ENCODE data around the gene MICALL2. TPM values are rescaled to one million over a fixed set of nuclear protein-coding genes. Genes with fewer than 3 reads are reported as not detected.

The MICALL2 gene
- total RNA-seq, 1 donor from 2014 or later = 28.0 TPM

GRCh38 chr7:1395211-1396070 is 63.8 kb downstream of the MICALL2 start:
- Mint-ChIP-seq H3K27me3 (ENCODE audit: unreplicated experiment) (peaks cover 8% of the 10 kb centered on the region), H3K9me3 (ENCODE audit: unreplicated experiment) (peaks cover 7% of the 10 kb centered on the region), H3K27ac (ENCODE audit: unreplicated experiment) (no peak overlapping the region), H3K4me1 (ENCODE audit: low read depth, unreplicated experiment) (peaks cover 2% of the 10 kb centered on the region), H3K36me3 (ENCODE audit: unreplicated experiment) (peaks cover 8% of the 10 kb centered on the region), H3K4me3 (ENCODE audit: unreplicated experiment) (no peak overlapping the region)
- TF ChIP-seq CTCF (IDR thresholded peaks at IDR 0.05; ENCODE audit: partially characterized antibody, unreplicated experiment) = no peak
- DNase-seq = peak; percentile 76

GRCh38 chr7:1394371-1394770 is 64.9 kb downstream of the MICALL2 start:
- Mint-ChIP-seq H3K4me3 (ENCODE audit: unreplicated experiment) (no peak overlapping the region), H3K36me3 (ENCODE audit: unreplicated experiment) (peaks cover 8% of the 10 kb centered on the region), H3K27ac (ENCODE audit: unreplicated experiment) (no peak overlapping the region), H3K27me3 (ENCODE audit: unreplicated experiment) (peaks cover 10% of the 10 kb centered on the region), H3K4me1 (ENCODE audit: low read depth, unreplicated experiment) (peaks cover 2% of the 10 kb centered on the region), H3K9me3 (ENCODE audit: unreplicated experiment) (peaks cover 7% of the 10 kb centered on the region)
- TF ChIP-seq CTCF (IDR thresholded peaks at IDR 0.05; ENCODE audit: partially characterized antibody, unreplicated experiment) = no peak
- no peak for DNase-seq

GRCh38 chr7:1393421-1393820 is 65.8 kb downstream of the MICALL2 start:
- peaks cover 11% of the 10 kb centered on the region for H3K27me3 Mint-ChIP-seq (ENCODE audit: unreplicated experiment)
- no peak overlapping the region for H3K27ac Mint-ChIP-seq (ENCODE audit: unreplicated experiment)
- peaks cover 8% of the 10 kb centered on the region for H3K9me3 Mint-ChIP-seq (ENCODE audit: unreplicated experiment)
- H3K36me3 Mint-ChIP-seq (ENCODE audit: unreplicated experiment) = peaks cover 8% of the 10 kb centered on the region
- no peak overlapping the region for H3K4me3 Mint-ChIP-seq (ENCODE audit: unreplicated experiment)
- TF ChIP-seq CTCF (IDR thresholded peaks at IDR 0.05; ENCODE audit: partially characterized antibody, unreplicated experiment) = no peak
- DNase-seq = no peak
- peaks cover 2% of the 10 kb centered on the region for H3K4me1 Mint-ChIP-seq (ENCODE audit: low read depth, unreplicated experiment)

- DNase-seq = no peak
- Mint-ChIP-seq H3K36me3 (ENCODE audit: unreplicated experiment) (peaks cover 8% of the 10 kb centered on the region), H3K27me3 (ENCODE audit: unreplicated experiment) (peaks cover 11% of the 10 kb centered on the region), H3K27ac (ENCODE audit: unreplicated experiment) (no peak overlapping the region), H3K9me3 (ENCODE audit: unreplicated experiment) (peaks cover 8% of the 10 kb centered on the region), H3K4me3 (ENCODE audit: unreplicated experiment) (no peak overlapping the region), H3K4me1 (ENCODE audit: low read depth, unreplicated experiment) (peaks cover 2% of the 10 kb centered on the region)
- TF ChIP-seq CTCF (IDR thresholded peaks at IDR 0.05; ENCODE audit: partially characterized antibody, unreplicated experiment) = no peak
Measured at GRCh38 chr7:1392556-1392955, 66.7 kb downstream of the MICALL2 start.

- no peak for TF ChIP-seq CTCF (IDR thresholded peaks at IDR 0.05; ENCODE audit: partially characterized antibody, unreplicated experiment)
- Mint-ChIP-seq H3K4me3 (ENCODE audit: unreplicated experiment) (no peak overlapping the region), H3K27ac (ENCODE audit: unreplicated experiment) (no peak overlapping the region), H3K36me3 (ENCODE audit: unreplicated experiment) (peaks cover 8% of the 10 kb centered on the region), H3K9me3 (ENCODE audit: unreplicated experiment) (peaks cover 8% of the 10 kb centered on the region), H3K27me3 (ENCODE audit: unreplicated experiment) (peaks cover 11% of the 10 kb centered on the region), H3K4me1 (ENCODE audit: low read depth, unreplicated experiment) (peaks cover 5% of the 10 kb centered on the region)
- DNase-seq = no peak
Measured at GRCh38 chr7:1391449-1391848, 67.8 kb downstream of the MICALL2 start.
